Coronary artery (tissue), 2 donors: ENCODE data around the gene DEPDC5.

Experiments used
- DNase-seq: peaks from one replicate; pipeline ENCODE4 v3.0.0-alpha.2; 2017; ENCODE audit warnings: low spot score
- H3K27ac ChIP-seq, 2 donors: fragments of 200-600 bp; sonication (generic); one replicate each; pipeline ENCODE4 v1.5.1; 2016 to 2019
- H3K4me3 ChIP-seq: fragments of 200-600 bp; sonication (generic); 2 replicates; pipeline ENCODE4 v1.5.1; 2016; ENCODE audit warnings: mild to moderate bottlenecking, moderate library complexity
- TF ChIP-seq, protein P1 (sequence below): fragments of 200-600 bp; sonication (generic); IDR thresholded peaks from one replicate; pipeline ENCODE4 v1.5.1; 2019; ENCODE audit warnings: antibody characterized with exemption

Gene DEPDC5

GRCh38 chr22:31933406-31933805 is 179.6 kb downstream of the DEPDC5 start:
- no peak for DNase-seq
- no peak overlapping the region for H3K27ac ChIP-seq
- TF ChIP-seq, protein P1, sequence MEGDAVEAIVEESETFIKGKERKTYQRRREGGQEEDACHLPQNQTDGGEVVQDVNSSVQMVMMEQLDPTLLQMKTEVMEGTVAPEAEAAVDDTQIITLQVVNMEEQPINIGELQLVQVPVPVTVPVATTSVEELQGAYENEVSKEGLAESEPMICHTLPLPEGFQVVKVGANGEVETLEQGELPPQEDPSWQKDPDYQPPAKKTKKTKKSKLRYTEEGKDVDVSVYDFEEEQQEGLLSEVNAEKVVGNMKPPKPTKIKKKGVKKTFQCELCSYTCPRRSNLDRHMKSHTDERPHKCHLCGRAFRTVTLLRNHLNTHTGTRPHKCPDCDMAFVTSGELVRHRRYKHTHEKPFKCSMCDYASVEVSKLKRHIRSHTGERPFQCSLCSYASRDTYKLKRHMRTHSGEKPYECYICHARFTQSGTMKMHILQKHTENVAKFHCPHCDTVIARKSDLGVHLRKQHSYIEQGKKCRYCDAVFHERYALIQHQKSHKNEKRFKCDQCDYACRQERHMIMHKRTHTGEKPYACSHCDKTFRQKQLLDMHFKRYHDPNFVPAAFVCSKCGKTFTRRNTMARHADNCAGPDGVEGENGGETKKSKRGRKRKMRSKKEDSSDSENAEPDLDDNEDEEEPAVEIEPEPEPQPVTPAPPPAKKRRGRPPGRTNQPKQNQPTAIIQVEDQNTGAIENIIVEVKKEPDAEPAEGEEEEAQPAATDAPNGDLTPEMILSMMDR = no peak
- H3K4me3 ChIP-seq = no peak overlapping the region

GRCh38 chr22:31933816-31934482 is 180.1 kb downstream of the DEPDC5 start:
- H3K4me3 ChIP-seq = no peak overlapping the region
- no peak overlapping the region for H3K27ac ChIP-seq
- no peak for DNase-seq
- TF ChIP-seq, protein P1 = no peak

DNA sequence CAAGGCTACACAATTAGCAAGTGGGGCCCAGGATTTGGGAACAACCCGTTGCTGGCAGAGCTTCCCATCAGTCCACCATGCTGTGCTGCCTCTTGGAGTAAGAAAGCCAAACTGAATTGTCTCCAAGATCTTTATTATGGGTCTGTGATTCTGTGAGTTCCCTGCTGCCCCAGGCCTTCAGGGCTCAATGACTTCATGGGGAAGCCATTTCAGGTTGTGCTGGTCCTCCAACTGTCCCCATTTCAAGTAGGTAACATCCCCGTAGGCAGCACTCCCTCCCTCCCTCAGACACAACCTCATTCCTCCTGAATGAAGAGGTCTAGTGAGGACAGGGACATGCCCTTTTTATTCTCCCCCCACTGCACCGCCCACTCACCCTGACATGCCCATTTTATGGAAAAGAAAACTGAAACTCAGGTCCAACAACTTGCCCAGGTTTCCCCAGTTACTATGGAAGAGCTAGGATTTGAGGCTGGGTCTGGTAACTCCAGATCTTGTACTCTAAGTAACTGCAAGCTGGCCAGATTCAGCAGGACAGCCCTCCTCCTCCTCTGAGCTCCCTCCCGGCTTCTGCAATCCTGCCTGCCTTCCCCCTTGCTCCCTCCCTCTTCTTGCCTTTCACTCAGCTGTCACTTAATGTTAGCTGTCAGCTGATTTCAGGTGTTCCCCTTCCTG is 182.3 kb downstream of the DEPDC5 start:
- no peak for DNase-seq
- H3K27ac ChIP-seq = no peak overlapping the region
- H3K4me3 ChIP-seq = no peak overlapping the region
- TF ChIP-seq, protein P1 = no peak

DNA sequence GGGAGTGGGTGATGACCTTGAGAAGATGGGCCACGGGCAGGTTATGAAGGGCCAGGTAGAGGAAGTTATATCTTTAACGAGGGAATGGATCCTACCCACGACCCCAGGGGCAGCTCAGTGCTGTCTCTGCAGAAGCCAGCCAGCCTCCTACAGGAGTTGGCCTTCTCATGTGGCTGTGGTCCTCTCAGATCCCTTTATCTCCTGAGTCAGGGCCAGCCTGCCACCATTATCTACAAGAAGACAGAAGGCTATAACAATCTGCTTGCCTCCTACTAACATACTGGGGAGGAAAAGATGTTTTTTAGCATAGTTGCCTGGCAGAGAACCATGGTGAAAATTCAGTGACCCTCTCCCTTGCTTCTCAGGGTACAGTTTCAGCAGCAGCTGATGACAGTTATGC is 183.5 kb downstream of the DEPDC5 start:
- no peak overlapping the region for H3K27ac ChIP-seq
- no peak for DNase-seq
- TF ChIP-seq, protein P1 = no peak
- no peak overlapping the region for H3K4me3 ChIP-seq

DNA sequence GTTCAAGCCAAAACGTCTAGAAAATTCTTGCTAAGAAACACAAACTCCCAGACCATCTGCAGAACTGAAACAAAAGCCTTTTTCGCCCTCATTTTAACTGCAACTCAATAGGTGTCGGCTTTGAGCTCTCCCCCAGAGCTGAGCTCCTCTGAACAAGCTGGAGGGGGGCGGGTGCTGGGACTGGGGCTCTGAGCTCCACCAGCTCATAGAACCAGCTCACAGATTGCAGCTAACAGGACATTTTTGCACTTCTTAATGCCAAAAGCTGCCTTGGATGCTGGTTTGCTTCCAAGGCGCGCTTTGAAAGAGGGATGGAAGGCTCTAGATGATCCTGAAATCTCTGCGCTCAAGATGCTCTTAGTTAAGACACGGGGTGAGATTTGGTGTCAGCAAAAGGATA is 184.5 kb downstream of the DEPDC5 start:
- no peak for DNase-seq
- Histone ChIP-seq H3K27ac (no peak overlapping the region), H3K4me3 (no peak overlapping the region)
- TF ChIP-seq, protein P1 = no peak

DNA sequence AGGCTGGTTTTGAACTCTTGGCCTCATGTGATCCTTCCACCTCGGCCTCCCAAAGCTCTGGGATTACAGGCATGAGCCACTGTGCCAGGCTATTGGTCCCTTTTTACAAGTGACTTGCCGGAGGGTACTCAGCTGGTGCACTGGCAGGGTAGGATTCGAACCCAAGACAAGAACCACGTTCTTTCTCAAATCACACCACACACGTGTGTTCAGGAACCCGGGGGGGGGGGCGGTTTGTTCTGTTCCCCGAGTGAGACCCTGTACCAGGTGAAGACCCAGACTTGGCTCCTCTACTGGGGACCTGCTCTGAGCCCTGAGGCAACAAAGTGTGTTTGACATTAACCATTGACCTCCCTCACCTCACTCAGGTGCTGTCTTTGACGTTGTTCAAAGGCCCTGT is 186.7 kb downstream of the DEPDC5 start:
- DNase-seq = no peak
- H3K27ac ChIP-seq = no peak overlapping the region
- TF ChIP-seq, protein P1 = no peak
- H3K4me3 ChIP-seq = no peak overlapping the region

DNA sequence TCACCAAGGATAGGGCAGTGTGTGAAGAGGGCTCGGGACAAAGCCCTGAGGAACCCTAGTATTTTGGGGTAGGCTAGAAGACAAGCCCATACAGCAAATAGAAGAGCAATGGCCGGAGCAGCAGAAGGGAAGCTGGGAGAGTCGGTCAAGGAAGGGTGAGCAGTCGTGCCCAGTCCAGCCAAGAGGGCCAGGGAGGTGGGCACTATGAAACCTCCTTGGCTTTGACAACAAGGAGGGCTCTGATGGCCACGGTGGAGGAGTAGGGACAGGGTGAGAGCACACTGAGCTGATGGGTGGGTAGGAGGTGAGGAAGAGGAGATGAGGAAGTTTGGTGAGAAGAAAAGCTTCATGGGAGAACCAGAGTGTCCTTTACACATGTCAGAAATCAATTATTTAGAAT is 188.3 kb downstream of the DEPDC5 start:
- TF ChIP-seq, protein P1 = no peak
- H3K27ac ChIP-seq = no peak overlapping the region
- no peak overlapping the region for H3K4me3 ChIP-seq
- no peak for DNase-seq
